GM19238 (cell line): ENCODE results near the gene HEPH.
"Not testable (repeated sequence)": the region's sequence is repeated elsewhere in the genome, so short reads cannot be mapped to it uniquely, and the experiment has no call there.

Experiments
- DNase-seq: peaks from one replicate; pipeline ENCODE4 v3.0.0; 2011; ENCODE audit warnings: low spot score; ENCODE audit not compliant: insufficient read length

HEPH gene

DNA sequence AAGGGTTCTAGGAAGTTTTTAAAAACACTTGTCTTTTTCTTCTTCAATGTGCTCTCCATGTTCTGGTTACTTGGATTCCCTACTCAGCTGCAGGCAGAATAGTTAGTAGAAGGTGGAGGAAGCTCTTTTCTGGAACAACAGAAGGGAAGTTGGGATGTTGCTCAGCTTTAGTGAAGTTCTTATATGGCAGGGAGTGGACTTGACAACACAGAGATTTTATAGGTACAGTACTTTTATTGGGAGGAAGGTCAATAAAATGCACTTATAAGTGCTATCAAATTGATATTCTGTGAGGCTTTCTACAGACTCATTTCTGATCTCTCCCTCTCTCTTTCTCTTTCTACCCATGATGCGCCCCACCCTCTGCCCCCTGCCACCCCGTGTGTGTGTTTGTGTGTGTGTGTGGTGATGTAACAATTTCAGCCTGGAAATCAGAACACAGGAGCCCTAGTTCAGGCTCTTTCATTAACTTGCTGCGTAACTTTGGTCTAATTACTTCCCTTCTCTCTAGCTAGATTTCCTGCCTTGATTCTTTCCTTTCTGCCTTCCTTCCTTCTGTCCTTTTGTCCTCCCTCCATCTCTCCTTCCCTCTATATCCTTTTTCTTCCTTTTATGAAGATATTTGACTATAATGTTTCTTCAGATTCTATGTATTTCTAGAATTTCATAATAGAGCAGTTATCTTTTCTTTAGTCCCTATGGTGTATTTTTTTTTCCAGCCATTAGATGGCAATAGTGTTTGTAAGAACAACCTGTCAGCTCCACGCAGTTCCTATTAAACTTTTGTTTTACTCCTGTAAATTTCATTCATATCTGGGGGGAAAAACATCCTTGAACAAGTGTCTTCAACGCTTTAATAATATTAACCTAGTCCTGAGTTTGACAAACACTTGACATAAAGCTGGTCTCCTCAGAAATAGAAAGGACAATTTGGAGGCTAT is 37.1 kb downstream of the HEPH start:
- DNase-seq: no peak

DNA sequence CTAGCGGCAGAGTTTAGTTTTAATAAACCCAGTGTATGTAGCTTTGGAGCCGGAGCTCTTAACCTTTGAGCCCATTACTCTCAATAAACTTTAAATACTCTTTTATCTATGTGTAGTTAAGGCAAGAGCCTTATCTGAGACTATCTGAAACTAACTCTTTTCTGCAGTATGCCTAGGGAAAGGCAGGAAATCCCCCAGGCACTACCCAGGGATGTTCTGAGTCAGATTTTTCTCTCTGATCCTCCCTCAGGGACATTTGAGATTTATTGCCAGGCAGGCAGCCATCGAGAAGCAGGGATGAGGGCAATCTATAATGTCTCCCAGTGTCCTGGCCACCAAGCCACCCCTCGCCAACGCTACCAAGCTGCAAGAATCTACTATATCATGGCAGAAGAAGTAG is 39.1 kb downstream of the HEPH start:
- DNase-seq: no peak

DNA sequence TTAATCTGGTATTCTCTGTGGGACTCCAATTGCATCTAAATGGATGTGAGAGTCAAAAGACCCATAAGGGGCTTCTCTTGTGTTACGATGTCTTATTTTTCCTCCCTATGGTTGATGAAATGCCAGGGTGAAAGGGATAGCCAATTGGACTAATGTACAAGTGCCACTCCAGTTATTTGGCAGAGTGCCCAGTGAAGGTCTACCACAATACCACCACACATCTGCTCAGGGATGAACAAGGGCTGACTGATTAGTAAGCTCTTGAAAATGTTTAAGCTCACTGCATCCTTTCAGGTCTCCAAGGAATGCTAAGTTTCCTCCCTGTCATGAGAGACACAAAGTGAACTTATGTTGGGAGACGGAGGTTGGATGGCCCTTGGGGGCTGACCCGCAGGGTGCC is 57.8 kb downstream of the HEPH start:
- no peak for DNase-seq

GRCh38 chrX:66232296-66232695 is 68.2 kb downstream of the HEPH start:
- DNase-seq: no peak

GRCh38 chrX:66233209-66233608 is 69.2 kb downstream of the HEPH start:
- no peak for DNase-seq

- not testable (repeated sequence) for DNase-seq
Observed at GRCh38 chrX:66233904-66234303, 69.9 kb downstream of the HEPH start.

DNA sequence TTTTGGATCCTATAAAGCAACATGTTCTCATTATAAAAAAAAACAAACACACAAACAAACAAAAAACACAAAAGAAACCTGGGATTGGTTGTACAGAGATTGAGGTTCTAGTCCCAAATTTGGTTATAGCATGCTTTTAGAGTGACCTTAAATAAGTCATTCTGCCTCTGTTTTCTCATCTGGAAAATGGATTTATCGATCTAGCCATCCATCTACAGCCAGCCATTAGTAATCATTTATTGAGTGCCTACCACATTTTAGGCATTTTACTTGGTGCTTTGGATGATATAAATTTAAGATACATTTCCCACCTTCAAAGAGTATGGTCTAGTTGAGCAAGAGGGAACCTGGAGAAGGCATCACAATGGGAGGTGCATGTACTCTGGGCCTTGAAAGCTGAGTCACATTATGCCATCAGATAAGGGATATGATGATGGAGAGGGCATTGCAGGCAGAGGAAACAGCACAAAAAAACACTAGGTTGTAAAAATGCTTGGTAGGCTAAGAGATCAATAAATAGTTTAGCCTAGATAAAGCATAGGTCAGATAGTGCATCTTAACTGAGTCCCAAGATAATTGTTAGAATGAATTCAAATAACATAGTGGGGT is 91.4 kb downstream of the HEPH start:
- DNase-seq: no peak

DNA sequence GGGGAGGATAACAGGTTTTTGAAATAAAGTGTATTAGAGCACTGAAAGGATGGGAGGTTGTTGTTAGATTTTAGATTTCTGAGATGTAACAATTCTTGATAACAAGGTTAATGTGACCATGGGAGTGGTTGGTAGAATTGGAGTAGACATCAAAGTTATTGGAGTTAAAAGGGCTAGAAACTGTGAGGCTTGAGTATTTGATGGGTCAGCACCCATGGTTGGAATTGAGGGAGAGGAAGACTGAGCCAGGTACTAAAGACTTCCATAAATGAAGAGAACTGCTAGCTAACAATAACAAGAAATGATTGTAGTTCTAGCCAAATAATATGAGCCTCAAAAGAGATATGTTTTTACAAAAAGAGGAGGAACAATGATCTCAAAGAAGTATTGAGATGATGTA is 98.8 kb downstream of the HEPH start:
- no peak for DNase-seq
